K562 (cell line): ENCODE results near the gene RNF114. TPM values are rescaled to one million over a fixed set of nuclear protein-coding genes. Genes with fewer than 3 reads are reported as not detected.

Experiments used
- ATF1 ChIP-seq, 2 experiments: fragments of 450-650 bp in 1 of 2; IDR thresholded peaks; 2 replicates each; pipeline ENCODE4 v1.6.1; 2016; ENCODE audit warnings: missing compliant biosample characterization in 1 of 2, missing genetic modification characterization in 1 of 2
- ATF3 ChIP-seq, 2 experiments: fragments of 450-650 bp in 1 of 2; sonication (generic) in 1 of 2; formaldehyde crosslinking in 1 of 2; IDR thresholded peaks in 1 of 2; conservative IDR thresholded peaks in 1 of 2; 2 replicates each; pipeline versions ENCODE4 v1.6.1 to v1.8.1; 2016 to 2023; ENCODE audit warnings: mild to moderate bottlenecking in 2 of 2, moderate library complexity in 2 of 2, inconsistent platforms in 1 of 2, missing genetic modification reagents in 1 of 2
- C11orf30 ChIP-seq: fragments of 450-650 bp; IDR thresholded peaks from 2 replicates; pipeline ENCODE4 v1.6.1; 2016; ENCODE audit warnings: low read depth, mild to moderate bottlenecking
- E2F3 ChIP-seq: fragments of 250-450 bp; sonication (Bioruptor Pico); IDR thresholded peaks from 2 replicates; pipeline ENCODE4 v1.4.0; 2020; ENCODE audit warnings: mild to moderate bottlenecking
- GTF2E2 ChIP-seq: fragments of 200-800 bp; sonication (Bioruptor generic); IDR thresholded peaks from 2 replicates; pipeline ENCODE4 v1.6.1; 2016; ENCODE audit warnings: missing genetic modification characterization, missing compliant biosample characterization
- HMGN3 ChIP-seq: IDR thresholded peaks from 2 replicates; pipeline ENCODE4 v1.6.1; 2011; ENCODE audit warnings: borderline replicate concordance, low read depth, mild to moderate bottlenecking, mixed read lengths, low read length; ENCODE audit not compliant: insufficient read length; ENCODE audit errors: extremely low read depth
- MGA ChIP-seq: fragments of 450-650 bp; IDR thresholded peaks from 2 replicates; pipeline ENCODE4 v1.6.1; 2016; ENCODE audit warnings: mild to moderate bottlenecking, moderate library complexity
- POLR2AphosphoS5 ChIP-seq: IDR thresholded peaks from 2 replicates; pipeline ENCODE4 v1.6.1; 2011; ENCODE audit warnings: mild to moderate bottlenecking, low read depth, low read length, moderate library complexity; ENCODE audit not compliant: control insufficient read depth, insufficient read depth
- POLR2B ChIP-seq: fragments of 450-650 bp; IDR thresholded peaks from 2 replicates; pipeline ENCODE4 v1.6.1; 2018; ENCODE audit warnings: low read depth; ENCODE audit not compliant: partially characterized antibody
- ZNF511 ChIP-seq: sonication (generic); formaldehyde crosslinking; IDR thresholded peaks from 2 replicates; pipeline ENCODE4 v1.8.0; 2022; ENCODE audit warnings: mild to moderate bottlenecking, missing genetic modification reagents
- ZNF717 ChIP-seq: fragments of 250-450 bp; sonication (Bioruptor Pico); IDR thresholded peaks from 2 replicates; pipeline ENCODE4 v1.5.0; 2021
- polyA plus RNA-seq, 8 experiments: library from polyadenylated mRNA; depleted of rRNA in 4 of 8; stranded (reverse) in 5 of 8; unstranded in 3 of 8; fragments of >200 nt; fragmentation: Nextera tagmentation in 2 of 8; fragmentation: Illumina TruSeq in 1 of 8; extraction: Ambion mirVana in 2 of 8; extraction: Trizol in 1 of 8; gene quantifications; 2 replicates each; pipeline versions ENCODE4 v1.2.1 to v1.2.3, GENCODE V29; 2011 to 2014; ENCODE audit warnings: inconsistent platforms in 1 of 8, missing spikeins in 1 of 8
- total RNA-seq, 7 experiments: library from RNA; depleted of rRNA in 6 of 7; stranded (reverse); fragments of >200 nt in 6 of 7; fragmentation: Illumina TruSeq in 2 of 7; extraction: Trizol in 2 of 7; gene quantifications; 2 replicates each; pipeline versions ENCODE4 v1.2.1 to v1.2.3, GENCODE V29; 2011 to 2021; ENCODE audit warnings: low replicate concordance in 1 of 7

RNF114 gene
- total and polyA plus RNA-seq, 9 of the 15 experiments (the other 6 are each of a cell fraction or from before 2014, with no cell fraction given), result 38.6 to 111 (median 62.6) TPM

GRCh38 chr20:49936153-49937026 is at the start of gene RNF114 (continued):
- no peak for TF ChIP-seq ATF1 (CRISPR knock-in tag; IDR thresholded peaks at IDR 0.05)
- TF ChIP-seq ATF1 (tag; IDR thresholded peaks at IDR 0.05), result 0 out of 2 replicates have a peak, but pooled peaks have one; percentile 45
- TF ChIP-seq E2F3, result no peak
- TF ChIP-seq MGA, result peak; percentile 72
- TF ChIP-seq ZNF717 (CRISPR knock-in tag), result no peak
- TF ChIP-seq POLR2B, result peak; percentile 86
- peak; percentile 51; the same call in 1 of the 2 replicates for TF ChIP-seq GTF2E2
- peak; percentile 20; the same call in 1 of the 2 replicates for TF ChIP-seq ZNF511 (CRISPR knock-in tag)
- TF ChIP-seq ATF3 (IDR thresholded peaks at IDR 0.05), result peak; percentile 67
- TF ChIP-seq ATF3 (CRISPR knock-in tag; conservative IDR thresholded peaks at IDR 0.05), result no peak
- peak; percentile 83 for TF ChIP-seq POLR2AphosphoS5
- TF ChIP-seq C11orf30, result peak; percentile 70
- TF ChIP-seq HMGN3, result peak; percentile 35
